Adipocyte (in vitro differentiated cells): ENCODE measurements around the gene PPP2R2C.

Source experiments
- DNase-seq: peaks from one replicate; pipeline ENCODE4 v3.0.0-alpha.2; 2015; ENCODE audit warnings: low read depth
- H3K27me3 ChIP-seq: replicated peaks from 2 replicates; pipeline ENCODE4 v1.7.0; 2013; ENCODE audit warnings: mild to moderate bottlenecking, low read length, moderate library complexity; ENCODE audit not compliant: control insufficient read depth, insufficient read depth
- H3K36me3 ChIP-seq: 2 replicates; pipeline ENCODE4 v1.7.0; 2013; ENCODE audit warnings: low read length, mild to moderate bottlenecking, moderate library complexity; ENCODE audit not compliant: control insufficient read depth, insufficient read depth, severe bottlenecking
- H3K4me1 ChIP-seq: 2 replicates; pipeline ENCODE4 v1.7.0; 2013; ENCODE audit warnings: mild to moderate bottlenecking, low read length, moderate library complexity; ENCODE audit not compliant: control insufficient read depth, insufficient read depth
- H3K4me3 ChIP-seq: 2 replicates; pipeline ENCODE4 v1.7.0; 2013; ENCODE audit warnings: mild to moderate bottlenecking, low read length, moderate library complexity
- H3K9ac ChIP-seq: 2 replicates; pipeline ENCODE4 v1.7.0; 2013; ENCODE audit warnings: mild to moderate bottlenecking, low read length, moderate library complexity
- H3K9me3 ChIP-seq: 2 replicates; pipeline ENCODE4 v1.7.0; 2013; ENCODE audit warnings: mild to moderate bottlenecking, low read length, moderate library complexity; ENCODE audit not compliant: control insufficient read depth

Gene PPP2R2C

GRCh38 chr4:6445403-6446129 is 26.8 kb downstream of the PPP2R2C start:
- no peaks in the 10 kb centered on the region for H3K9me3 ChIP-seq
- H3K9ac ChIP-seq = no peak overlapping the region
- no peak overlapping the region for H3K4me3 ChIP-seq
- no peaks in the 10 kb centered on the region for H3K4me1 ChIP-seq
- DNase-seq = no peak
- peaks cover 52% of the 10 kb centered on the region for H3K27me3 ChIP-seq
- H3K36me3 ChIP-seq = no peaks in the 10 kb centered on the region

- H3K27me3 ChIP-seq = peaks cover 47% of the 10 kb centered on the region
- H3K9me3 ChIP-seq = no peaks in the 10 kb centered on the region
- H3K36me3 ChIP-seq = no peaks in the 10 kb centered on the region
- no peak overlapping the region for H3K9ac ChIP-seq
- no peak for DNase-seq
- no peaks in the 10 kb centered on the region for H3K4me1 ChIP-seq
- no peak overlapping the region for H3K4me3 ChIP-seq
Observed at GRCh38 chr4:6444582-6444981, 27.8 kb downstream of the PPP2R2C start.

DNA sequence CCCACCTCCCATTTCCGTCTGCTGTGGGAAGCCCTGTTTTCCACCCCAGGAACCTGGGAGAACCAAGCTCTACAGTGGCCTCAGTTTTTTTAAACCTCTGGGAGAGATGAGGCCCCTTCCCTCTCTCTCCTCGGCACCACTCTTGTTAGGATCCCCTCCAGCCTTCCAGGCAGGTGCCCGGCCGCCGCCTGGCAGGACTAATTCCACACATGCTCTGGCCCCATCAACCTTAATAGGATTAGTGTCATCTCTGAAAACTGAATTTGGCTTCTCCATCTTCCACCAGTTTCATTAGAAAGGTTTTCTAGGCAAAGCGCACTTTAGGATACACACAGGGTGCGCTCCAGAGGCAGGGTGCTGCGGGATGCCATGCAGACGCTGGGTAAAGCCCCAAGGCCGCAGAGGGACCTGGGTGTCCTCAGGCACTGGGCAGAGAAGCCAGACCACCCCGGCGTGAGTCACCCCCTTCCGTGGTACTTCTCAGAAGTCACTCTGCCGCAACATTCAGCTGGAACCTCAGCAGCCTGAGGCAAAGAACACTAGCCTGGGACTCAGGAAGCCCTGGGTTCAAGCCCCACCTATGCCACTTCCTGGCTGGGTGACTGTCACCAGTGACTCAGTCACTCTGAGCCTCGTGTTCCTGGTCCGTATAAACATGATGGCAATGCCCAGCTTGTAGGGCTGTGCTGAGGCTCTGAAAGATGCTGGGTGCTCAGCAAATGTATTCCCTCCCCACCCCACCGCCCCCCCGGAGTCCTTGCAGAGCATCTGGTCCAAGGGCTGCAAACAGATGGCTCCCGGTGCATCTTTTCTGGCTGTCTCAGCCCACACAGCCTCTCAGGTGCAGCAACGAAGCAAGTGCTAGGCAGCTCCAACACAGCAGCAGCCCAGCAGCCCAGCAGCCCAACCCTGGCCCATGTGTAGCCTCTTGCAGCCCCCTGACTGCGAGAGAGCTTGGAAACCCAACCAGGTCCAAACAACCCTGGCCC is 29.1 kb downstream of the PPP2R2C start:
- no peak overlapping the region for H3K9ac ChIP-seq
- no peak overlapping the region for H3K4me3 ChIP-seq
- H3K9me3 ChIP-seq = no peaks in the 10 kb centered on the region
- H3K36me3 ChIP-seq = no peaks in the 10 kb centered on the region
- no peaks in the 10 kb centered on the region for H3K4me1 ChIP-seq
- H3K27me3 ChIP-seq = peaks cover 35% of the 10 kb centered on the region
- DNase-seq = no peak

DNA sequence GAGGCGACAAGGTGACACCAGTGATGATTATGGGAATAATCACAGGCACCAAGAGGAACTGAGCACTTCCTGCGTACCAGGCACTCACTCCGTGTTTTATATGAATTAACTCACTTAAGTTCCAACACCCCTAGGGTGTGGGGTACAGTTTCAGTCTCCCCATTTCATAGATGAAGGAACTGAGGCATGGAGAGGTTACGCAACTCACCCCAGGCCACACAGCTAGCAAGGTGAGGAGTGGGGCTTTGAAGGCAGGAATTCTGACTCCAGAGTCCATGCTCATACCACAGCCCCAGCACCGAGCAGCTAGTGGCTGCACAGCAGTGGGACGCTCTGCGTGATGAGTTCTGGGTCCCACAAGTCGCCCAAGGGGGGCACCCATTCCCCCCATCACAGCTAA is 29.9 kb downstream of the PPP2R2C start:
- DNase-seq = no peak
- no peak overlapping the region for H3K4me3 ChIP-seq
- H3K27me3 ChIP-seq = peaks cover 31% of the 10 kb centered on the region
- H3K36me3 ChIP-seq = no peaks in the 10 kb centered on the region
- H3K9me3 ChIP-seq = no peaks in the 10 kb centered on the region
- no peaks in the 10 kb centered on the region for H3K4me1 ChIP-seq
- H3K9ac ChIP-seq = no peak overlapping the region

DNA sequence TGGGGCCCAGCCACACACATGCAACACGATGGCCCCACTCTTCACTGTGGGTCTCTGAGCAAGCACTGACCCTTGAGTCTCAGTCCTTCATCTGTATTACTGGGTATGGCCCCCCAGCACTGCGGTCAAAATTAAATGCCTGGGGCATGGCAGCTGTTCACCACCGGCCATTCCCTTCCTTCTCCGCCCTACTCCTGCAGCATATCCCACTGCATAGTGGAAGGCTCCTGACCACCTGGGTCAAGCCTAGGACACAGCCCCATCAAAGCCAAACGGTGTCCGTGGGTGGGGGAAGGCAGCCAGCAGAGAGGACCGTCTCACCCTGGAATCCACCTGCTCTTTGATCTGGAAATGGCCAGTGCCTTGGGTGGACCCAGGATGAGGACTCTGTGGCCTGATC is 30.7 kb downstream of the PPP2R2C start:
- no peaks in the 10 kb centered on the region for H3K36me3 ChIP-seq
- H3K9ac ChIP-seq = no peak overlapping the region
- H3K4me1 ChIP-seq = no peaks in the 10 kb centered on the region
- no peaks in the 10 kb centered on the region for H3K9me3 ChIP-seq
- H3K27me3 ChIP-seq = peaks cover 27% of the 10 kb centered on the region
- DNase-seq = no peak
- H3K4me3 ChIP-seq = no peak overlapping the region

- H3K4me1 ChIP-seq = no peaks in the 10 kb centered on the region
- H3K27me3 ChIP-seq = peaks cover 22% of the 10 kb centered on the region
- no peaks in the 10 kb centered on the region for H3K9me3 ChIP-seq
- H3K9ac ChIP-seq = no peak overlapping the region
- no peak for DNase-seq
- H3K4me3 ChIP-seq = no peak overlapping the region
- no peaks in the 10 kb centered on the region for H3K36me3 ChIP-seq
Observed at GRCh38 chr4:6441202-6441582, 31.2 kb downstream of the PPP2R2C start.

DNA sequence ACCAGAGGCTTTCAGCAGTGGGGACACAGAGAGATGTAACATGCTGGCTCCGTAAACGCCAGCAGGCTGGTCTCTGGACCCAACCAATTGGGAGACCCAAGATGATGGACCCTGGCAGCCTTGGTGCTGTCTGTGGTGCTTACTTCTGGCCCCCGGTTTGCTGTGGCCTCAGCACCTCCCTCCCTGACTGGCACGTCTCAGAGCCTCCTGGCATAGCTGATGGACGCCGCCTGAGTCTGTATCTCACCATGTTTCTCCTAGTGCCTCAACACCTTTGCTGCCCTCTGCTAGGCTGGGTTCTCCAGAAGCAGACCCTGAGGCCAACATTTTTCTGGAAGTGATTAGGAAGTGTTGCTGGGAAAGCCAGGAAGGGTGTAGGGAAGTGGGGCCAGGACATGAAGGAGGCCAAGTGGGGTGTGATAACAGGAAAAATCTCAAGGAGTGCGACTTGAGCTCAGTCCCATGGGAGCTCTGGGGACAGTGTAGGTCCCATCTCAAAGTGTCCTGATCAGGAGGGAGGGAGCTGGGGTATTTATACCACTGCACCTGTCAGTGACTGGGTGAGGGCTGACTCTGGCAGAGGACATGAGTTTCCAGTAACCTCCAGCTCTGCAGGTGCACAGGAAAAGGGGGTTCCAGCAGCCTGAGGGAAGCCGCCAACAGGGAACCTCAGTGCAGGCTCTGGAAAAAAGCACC is 31.8 kb downstream of the PPP2R2C start:
- Histone ChIP-seq H3K27me3 (peaks cover 16% of the 10 kb centered on the region), H3K4me1 (no peaks in the 10 kb centered on the region), H3K9ac (no peak overlapping the region), H3K9me3 (peaks cover 3% of the 10 kb centered on the region), H3K36me3 (no peaks in the 10 kb centered on the region), H3K4me3 (no peak overlapping the region)
- no peak for DNase-seq

DNA sequence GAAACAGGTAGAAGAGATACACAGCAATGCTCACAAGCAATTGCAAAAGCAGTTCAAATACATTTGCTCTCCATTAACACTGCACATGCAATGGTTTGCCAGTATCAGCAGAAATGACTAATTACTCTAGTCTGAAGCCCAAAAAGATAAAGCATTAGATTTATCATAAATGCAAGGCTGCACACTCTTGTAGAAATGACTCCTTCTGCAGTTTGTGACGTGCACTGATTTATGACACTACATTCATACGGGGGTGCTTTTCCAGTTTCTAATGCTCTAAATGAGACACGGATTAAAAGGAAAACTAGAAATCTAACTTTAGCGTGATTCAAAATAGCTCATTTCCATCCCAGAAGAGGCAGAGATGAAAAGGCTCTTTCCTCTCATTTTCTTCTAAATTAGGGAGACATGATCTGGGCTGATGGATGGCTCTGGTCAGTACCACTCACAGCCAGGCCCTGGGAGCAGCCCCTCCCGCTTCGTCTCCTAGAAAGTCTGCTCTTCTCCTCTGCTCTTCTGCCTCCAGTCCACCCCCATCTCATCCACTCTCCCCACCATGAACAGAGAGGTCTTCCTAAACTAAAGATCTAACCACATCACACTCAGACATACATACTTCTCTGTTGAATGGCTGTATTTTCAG is 33.2 kb downstream of the PPP2R2C start:
- peaks cover 7% of the 10 kb centered on the region for H3K27me3 ChIP-seq
- DNase-seq = no peak
- H3K4me1 ChIP-seq = no peaks in the 10 kb centered on the region
- no peaks in the 10 kb centered on the region for H3K36me3 ChIP-seq
- H3K9ac ChIP-seq = no peak overlapping the region
- no peak overlapping the region for H3K4me3 ChIP-seq
- H3K9me3 ChIP-seq = peaks cover 17% of the 10 kb centered on the region

- Histone ChIP-seq H3K4me1 (no peaks in the 10 kb centered on the region), H3K9ac (no peak overlapping the region), H3K4me3 (no peak overlapping the region), H3K27me3 (peaks cover 5% of the 10 kb centered on the region), H3K36me3 (no peaks in the 10 kb centered on the region), H3K9me3 (peaks cover 28% of the 10 kb centered on the region)
- no peak for DNase-seq
Observed at GRCh38 chr4:6437826-6438238, 34.6 kb downstream of the PPP2R2C start.

DNA sequence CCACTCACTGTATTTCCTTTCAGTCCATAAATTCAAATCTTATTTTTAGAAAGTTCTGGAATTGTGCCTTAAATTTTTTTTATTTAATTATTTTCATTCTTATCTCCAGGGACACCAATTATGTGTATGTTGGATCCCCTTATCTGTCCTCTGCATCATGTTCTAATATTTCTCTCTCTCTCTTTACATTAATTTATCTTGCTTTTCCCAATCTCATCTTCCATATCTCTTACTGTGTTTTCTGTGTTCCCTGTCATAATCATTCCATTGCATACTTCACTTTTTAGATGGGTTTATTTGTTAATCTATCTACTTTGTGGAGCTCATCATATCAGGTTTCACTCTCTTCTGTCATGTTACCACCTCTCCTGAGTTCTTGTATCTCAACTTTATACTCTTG is 37.4 kb downstream of the PPP2R2C start:
- no peaks in the 10 kb centered on the region for H3K4me1 ChIP-seq
- H3K9ac ChIP-seq = no peak overlapping the region
- H3K9me3 ChIP-seq = peaks cover 31% of the 10 kb centered on the region
- DNase-seq = peak; percentile 4
- no peak overlapping the region for H3K4me3 ChIP-seq
- no peaks in the 10 kb centered on the region for H3K36me3 ChIP-seq
- no peaks in the 10 kb centered on the region for H3K27me3 ChIP-seq

DNA sequence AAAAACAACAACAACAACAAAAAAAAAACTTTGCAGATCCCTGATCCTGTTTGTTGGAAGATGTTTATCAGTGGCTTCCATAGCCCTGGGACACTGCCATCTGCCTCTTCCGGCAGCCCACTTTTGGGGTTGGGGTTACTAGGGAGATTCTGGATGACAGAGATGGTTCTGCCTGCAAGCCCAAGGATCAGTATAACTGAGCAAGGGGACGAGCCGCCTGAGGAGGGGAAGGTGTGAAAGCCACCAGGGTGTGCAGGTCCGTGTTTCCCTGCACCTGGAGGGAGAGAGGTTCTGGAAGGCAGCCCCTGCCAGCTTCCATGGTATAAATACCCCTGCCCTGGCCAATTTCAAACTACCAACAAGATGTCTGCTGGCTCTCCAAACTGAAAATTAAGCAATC is 41.5 kb downstream of the PPP2R2C start:
- Histone ChIP-seq H3K27me3 (peaks cover 11% of the 10 kb centered on the region), H3K4me1 (no peaks in the 10 kb centered on the region), H3K9me3 (peaks cover 29% of the 10 kb centered on the region), H3K36me3 (no peaks in the 10 kb centered on the region), H3K4me3 (no peak overlapping the region), H3K9ac (no peak overlapping the region)
- no peak for DNase-seq
